Activated CD4-positive, CD25-positive, alpha-beta regulatory T cell treated with anti-CD3 and anti-CD28 coated beads, Interleukin-2, amount 50 U/mL, for 24 hours (primary cell): ENCODE results near the gene MUC20.
"Not testable (repeated sequence)": the region's sequence is repeated elsewhere in the genome, so short reads cannot be mapped to it uniquely, and the experiment has no call there.

Source experiments
- ATAC-seq, 2 donors: fragments of 150-1000 bp; cut with Tn5 transposase; one replicate each; pipeline ENCODE4 v1.10.0; 2021; ENCODE audit warnings: mild to moderate bottlenecking in 1 of 2, moderate library complexity in 1 of 2

Gene MUC20

GRCh38 chr3:195729476-195730251 lies 8.9 kb downstream of the MUC20 start:
- ATAC-seq = no peak

- ATAC-seq = no peak
These were observed 10.7 kb downstream of the MUC20 start for GRCh38 chr3:195731356-195731905.

- ATAC-seq = no peak
These were observed 12.2 kb downstream of the MUC20 start for GRCh38 chr3:195732940-195733339.

- ATAC-seq = no peak
These were observed 14.4 kb downstream of the MUC20 start for GRCh38 chr3:195735036-195735695.

GRCh38 chr3:195736866-195737490 lies 16.2 kb downstream of the MUC20 start:
- no peak for ATAC-seq

GRCh38 chr3:195737782-195738181 lies 17.0 kb downstream of the MUC20 start:
- ATAC-seq = not testable (repeated sequence)

GRCh38 chr3:195738274-195739044 lies 17.7 kb downstream of the MUC20 start:
- no peak for ATAC-seq

- ATAC-seq = no peak
These were observed 18.9 kb downstream of the MUC20 start for GRCh38 chr3:195739561-195740111.

GRCh38 chr3:195744437-195744836 lies 23.7 kb downstream of the MUC20 start:
- no peak for ATAC-seq

GRCh38 chr3:195746346-195746745 lies 25.6 kb downstream of the MUC20 start:
- ATAC-seq = no peak

- ATAC-seq = no peak
These were observed 26.0 kb downstream of the MUC20 start for GRCh38 chr3:195746751-195747150.

- no peak for ATAC-seq
These were observed 27.9 kb downstream of the MUC20 start for GRCh38 chr3:195748661-195749060.

- not testable (repeated sequence) for ATAC-seq
These were observed 28.3 kb downstream of the MUC20 start for GRCh38 chr3:195749101-195749500.

GRCh38 chr3:195750797-195751520 lies 30.2 kb downstream of the MUC20 start:
- ATAC-seq = no peak

GRCh38 chr3:195751560-195751959 lies 30.8 kb downstream of the MUC20 start:
- no peak for ATAC-seq

GRCh38 chr3:195752066-195752465 lies 31.3 kb downstream of the MUC20 start:
- ATAC-seq = no peak

GRCh38 chr3:195752546-195753331 lies 32.0 kb downstream of the MUC20 start:
- no peak for ATAC-seq

GRCh38 chr3:195753581-195753980 lies 32.8 kb downstream of the MUC20 start:
- ATAC-seq = no peak

GRCh38 chr3:195754141-195754540 lies 33.4 kb downstream of the MUC20 start:
- ATAC-seq = no peak

- ATAC-seq = no peak
These were observed 34.1 kb downstream of the MUC20 start for GRCh38 chr3:195754906-195755305.

- no peak for ATAC-seq
These were observed 34.6 kb downstream of the MUC20 start for GRCh38 chr3:195755391-195755790.
